Panc1 (cell line): Measurements from ENCODE around the gene ZC3H12D.

ENCODE experiments used
- CTCF ChIP-seq: fragments of 450-650 bp; IDR thresholded peaks from 2 replicates; pipeline ENCODE4 v1.5.1; 2017; ENCODE audit warnings: mild to moderate bottlenecking
- POLR2AphosphoS5 ChIP-seq: IDR thresholded peaks from 2 replicates; pipeline ENCODE4 v1.6.1; 2012; ENCODE audit warnings: mild to moderate bottlenecking, low read depth, low read length, moderate library complexity
- REST ChIP-seq, 2 experiments: IDR thresholded peaks; 2 replicates each; pipeline ENCODE4 v1.6.1; 2011 to 2012; ENCODE audit warnings: low read depth in 2 of 2, control low read depth in 1 of 2, low read length in 1 of 2, mild to moderate bottlenecking in 1 of 2, moderate library complexity in 1 of 2; ENCODE audit not compliant: insufficient read depth in 1 of 2
- TCF7L2 ChIP-seq: IDR thresholded peaks from 2 replicates; pipeline ENCODE4 v1.6.1; 2011; ENCODE audit warnings: mild to moderate bottlenecking, low read depth, low read length, inconsistent platforms

DNA sequence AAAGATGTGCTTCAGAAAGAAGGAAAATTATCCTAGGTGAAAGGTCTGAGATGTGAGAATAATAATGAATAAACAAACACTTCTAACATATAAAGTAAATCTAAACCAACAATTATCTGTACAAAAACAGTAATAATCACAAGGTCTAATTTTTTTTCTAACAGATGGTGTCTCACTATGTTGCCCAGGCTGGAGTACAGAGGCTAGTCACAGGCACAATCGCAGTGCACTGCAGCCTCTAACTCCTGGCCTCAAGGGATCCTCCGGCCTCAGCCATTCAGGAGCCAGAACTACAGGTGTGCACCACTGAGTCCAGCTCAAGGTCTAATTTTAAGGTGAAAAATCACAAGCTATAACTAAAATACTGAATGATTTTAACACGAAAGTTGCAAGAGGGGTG is 17.0 kb upstream of the ZC3H12D start:
- TF ChIP-seq CTCF = no peak
- TF ChIP-seq REST (IDR thresholded peaks at IDR 0.05; ENCODE audit: insufficient read depth in 1 of 2, low read depth in 2 of 2, low read length in 1 of 2) = no peak
- no peak for TF ChIP-seq TCF7L2
- no peak for TF ChIP-seq POLR2AphosphoS5
